Liver (tissue), 9 donors: Measurements from ENCODE around the gene FAM118A. TPM values are rescaled to one million over a fixed set of nuclear protein-coding genes. Genes with fewer than 3 reads are reported as not detected.

ENCODE experiments used
- DNase-seq: peaks from one replicate; pipeline ENCODE4 v3.0.0-alpha.2; 2017; ENCODE audit warnings: low spot score
- H3K27ac ChIP-seq, 2 donors: one replicate each; pipeline ENCODE4 v1.7.0; 2013; ENCODE audit warnings: inconsistent platforms in 2 of 2, low read length in 2 of 2, control low read depth in 1 of 2, low read depth in 1 of 2, mild to moderate bottlenecking in 1 of 2
- H3K27me3 ChIP-seq, 4 donors: one replicate each; pipeline versions ENCODE4 v1.6.1 to v1.7.0; 2013; ENCODE audit warnings: low read length in 3 of 4, inconsistent platforms in 1 of 4, mild to moderate bottlenecking in 1 of 4, moderate library complexity in 1 of 4; ENCODE audit not compliant: control insufficient read depth in 4 of 4, insufficient read depth in 4 of 4
- H3K36me3 ChIP-seq, 4 donors: one replicate each; pipeline versions ENCODE4 v1.6.1 to v1.7.0; 2013; ENCODE audit warnings: low read length in 3 of 4, mild to moderate bottlenecking in 3 of 4, low read depth in 1 of 4, moderate library complexity in 1 of 4; ENCODE audit not compliant: control insufficient read depth in 4 of 4, insufficient read depth in 3 of 4
- H3K4me1 ChIP-seq, 4 donors: one replicate each; pipeline versions ENCODE4 v1.6.1 to v1.7.0; 2013; ENCODE audit warnings: low read length in 3 of 4, mild to moderate bottlenecking in 3 of 4, moderate library complexity in 1 of 4; ENCODE audit not compliant: control insufficient read depth in 4 of 4, insufficient read depth in 4 of 4
- H3K4me3 ChIP-seq, 3 donors: one replicate each; pipeline versions ENCODE4 v1.6.1 to v1.7.0; 2013; ENCODE audit warnings: low read length in 3 of 3, control low read depth in 1 of 3, low read depth in 1 of 3, mild to moderate bottlenecking in 1 of 3
- H3K9ac ChIP-seq, 2 donors: one replicate each; pipeline ENCODE4 v1.7.0; 2013; ENCODE audit warnings: low read length in 2 of 2, mild to moderate bottlenecking in 2 of 2, moderate library complexity in 2 of 2, control low read depth in 1 of 2, low read depth in 1 of 2
- H3K9me3 ChIP-seq, 4 donors: one replicate each; pipeline versions ENCODE4 v1.6.1 to v1.7.0; 2013; ENCODE audit warnings: low read length in 3 of 4; ENCODE audit not compliant: control insufficient read depth in 4 of 4
- EGR1 ChIP-seq, 2 donors: IDR thresholded peaks; 2 replicates each; pipeline ENCODE4 v1.6.1; 2016 to 2018; ENCODE audit warnings: antibody characterized with exemption in 2 of 2, low read depth in 2 of 2
- FOXA1 ChIP-seq: IDR thresholded peaks from 2 replicates; pipeline ENCODE4 v1.6.1; 2016; ENCODE audit warnings: antibody characterized with exemption
- FOXA2 ChIP-seq: IDR thresholded peaks from 2 replicates; pipeline ENCODE4 v1.6.1; 2016; ENCODE audit warnings: antibody characterized with exemption
- GABPA ChIP-seq, 2 donors: IDR thresholded peaks in 1 of 2; conservative IDR thresholded peaks in 1 of 2; 2 replicates each; pipeline ENCODE4 v1.6.1; 2016; ENCODE audit warnings: antibody characterized with exemption in 2 of 2, mild to moderate bottlenecking in 1 of 2, moderate library complexity in 1 of 2
- HNF4A ChIP-seq, 2 donors: conservative IDR thresholded peaks; 2 replicates each; pipeline ENCODE4 v1.6.1; 2016; ENCODE audit warnings: antibody characterized with exemption in 2 of 2, mild to moderate bottlenecking in 2 of 2
- HNF4G ChIP-seq: IDR thresholded peaks from 2 replicates; pipeline ENCODE4 v1.6.1; 2016; ENCODE audit warnings: antibody characterized with exemption
- JUND ChIP-seq, 2 donors: IDR thresholded peaks; 2 replicates each; pipeline ENCODE4 v1.6.1; 2016; ENCODE audit warnings: antibody characterized with exemption in 2 of 2
- NR2F2 ChIP-seq: IDR thresholded peaks from 2 replicates; pipeline ENCODE4 v1.6.1; 2016; ENCODE audit warnings: antibody characterized with exemption
- RAD21 ChIP-seq, 2 donors: IDR thresholded peaks; 2 replicates each; pipeline ENCODE4 v1.6.1; 2016; ENCODE audit warnings: antibody characterized with exemption in 2 of 2, mild to moderate bottlenecking in 2 of 2
- RXRA ChIP-seq, 2 donors: IDR thresholded peaks; 2 replicates each; pipeline ENCODE4 v1.6.1; 2017 to 2018; ENCODE audit warnings: antibody characterized with exemption in 2 of 2, mild to moderate bottlenecking in 1 of 2
- SP1 ChIP-seq: IDR thresholded peaks from 2 replicates; pipeline ENCODE4 v1.6.1; 2018; ENCODE audit warnings: antibody characterized with exemption, mild to moderate bottlenecking
- TAF1 ChIP-seq: conservative IDR thresholded peaks from 2 replicates; pipeline ENCODE4 v1.6.1; 2016; ENCODE audit warnings: antibody characterized with exemption, mild to moderate bottlenecking
- YY1 ChIP-seq: IDR thresholded peaks from 2 replicates; pipeline ENCODE4 v1.6.1; 2016; ENCODE audit warnings: antibody characterized with exemption, mild to moderate bottlenecking
- WGBS: extraction: QIAGEN DNeasy Blood & Tissue Kit; methylation state at CpG from one replicate; pipeline ENCODE4 v1.1.7; 2013; 5-methylcytosine and 5-hydroxymethylcytosine counted together
- polyA plus RNA-seq, 2 donors: library from polyadenylated mRNA; stranded (reverse) in 1 of 2; unstranded in 1 of 2; fragments of 200-250 nt in 1 of 2; fragments of >200 nt in 1 of 2; fragmentation: Nextera tagmentation in 1 of 2; extraction: Ambion mirVana in 1 of 2; gene quantifications; one replicate each; pipeline versions ENCODE4 v1.2.1 to v1.2.3, GENCODE V29; 2013 to 2015
- total RNA-seq, 2 donors: library from RNA; depleted of rRNA; stranded (reverse); fragments of >200 nt; gene quantifications; one replicate each; pipeline ENCODE4 v1.2.3, GENCODE V29; 2014
- TF ChIP-seq, protein P1 (sequence below): IDR thresholded peaks from 2 replicates; pipeline ENCODE4 v1.6.1; 2016; ENCODE audit warnings: antibody characterized with exemption
- TF ChIP-seq, protein P2 (sequence below): IDR thresholded peaks from 2 replicates; pipeline ENCODE4 v1.6.1; 2016; ENCODE audit warnings: antibody characterized with exemption
- TF ChIP-seq, protein P3 (sequence below): IDR thresholded peaks from 2 replicates; pipeline ENCODE4 v1.6.1; 2016; ENCODE audit warnings: antibody characterized with exemption, mild to moderate bottlenecking
- TF ChIP-seq, protein P4 (sequence below): fragments of 150-350 bp; IDR thresholded peaks from 2 replicates; pipeline ENCODE4 v1.5.1; 2017; ENCODE audit warnings: improper control_type of control experiment, low read depth, low read length; ENCODE audit not compliant: missing input control
- TF ChIP-seq, protein P5 (sequence below): IDR thresholded peaks from 2 replicates; pipeline ENCODE4 v1.6.1; 2016; ENCODE audit warnings: antibody characterized with exemption
- donor health status: healthy.
- donor health status: healthy.
- donor health status: healthy.
- donor health status: healthy.
- donor health status: healthy.

Gene FAM118A
- total and polyA plus RNA-seq, 4 donors, result 4.7 to 36.0 (median 5.6) TPM

DNA sequence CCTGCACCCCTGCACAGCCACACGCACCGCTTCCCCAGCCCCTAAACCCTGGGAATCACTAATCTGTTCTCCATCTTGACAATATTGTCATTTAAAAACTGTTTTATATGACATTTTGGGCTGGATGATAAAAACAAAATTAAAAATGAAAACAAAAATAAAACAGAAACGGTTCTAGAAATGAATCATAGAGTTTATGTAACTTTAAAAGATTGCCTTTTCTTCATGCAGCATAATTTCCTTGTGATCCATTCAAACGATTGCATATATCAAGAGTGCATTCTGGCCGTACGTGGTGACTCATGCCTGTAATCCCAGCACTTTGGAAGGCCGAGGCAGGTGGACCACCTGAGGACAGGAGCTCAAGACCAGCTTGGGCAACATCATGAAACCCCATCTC lies 6.6 kb upstream of the FAM118A start:
- no peak for DNase-seq
- H3K27ac ChIP-seq, result no peak overlapping the region
- H3K36me3 ChIP-seq, result no peaks in the 10 kb centered on the region
- 79% methylated on average over 7 of the region's 7 CpGs for WGBS
- no peaks in the 10 kb centered on the region for H3K4me1 ChIP-seq
- no peak overlapping the region for H3K9ac ChIP-seq
- H3K4me3 ChIP-seq, result no peak overlapping the region
- no peaks in the 10 kb centered on the region for H3K9me3 ChIP-seq
- no peaks in the 10 kb centered on the region for H3K27me3 ChIP-seq
- TF ChIP-seq HNF4A (conservative IDR thresholded peaks at IDR 0.05) (no peak), GABPA (IDR thresholded peaks at IDR 0.05 in 1 of 2, conservative IDR thresholded peaks at IDR 0.05 in 1 of 2) (no peak), NR2F2 (no peak), RXRA (IDR thresholded peaks at IDR 0.05) (no peak), FOXA1 (no peak), SP1 (no peak), EGR1 (IDR thresholded peaks at IDR 0.05; ENCODE audit: low read depth in 2 of 2) (no peak), YY1 (no peak), JUND (IDR thresholded peaks at IDR 0.05) (no peak), FOXA2 (no peak), RAD21 (IDR thresholded peaks at IDR 0.05) (no peak), HNF4G (no peak), TAF1 (no peak)
- TF ChIP-seq, protein P1, sequence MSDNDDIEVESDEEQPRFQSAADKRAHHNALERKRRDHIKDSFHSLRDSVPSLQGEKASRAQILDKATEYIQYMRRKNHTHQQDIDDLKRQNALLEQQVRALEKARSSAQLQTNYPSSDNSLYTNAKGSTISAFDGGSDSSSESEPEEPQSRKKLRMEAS, result no peak
- TF ChIP-seq, protein P2, sequence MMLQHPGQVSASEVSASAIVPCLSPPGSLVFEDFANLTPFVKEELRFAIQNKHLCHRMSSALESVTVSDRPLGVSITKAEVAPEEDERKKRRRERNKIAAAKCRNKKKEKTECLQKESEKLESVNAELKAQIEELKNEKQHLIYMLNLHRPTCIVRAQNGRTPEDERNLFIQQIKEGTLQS, result no peak
- TF ChIP-seq, protein P3, sequence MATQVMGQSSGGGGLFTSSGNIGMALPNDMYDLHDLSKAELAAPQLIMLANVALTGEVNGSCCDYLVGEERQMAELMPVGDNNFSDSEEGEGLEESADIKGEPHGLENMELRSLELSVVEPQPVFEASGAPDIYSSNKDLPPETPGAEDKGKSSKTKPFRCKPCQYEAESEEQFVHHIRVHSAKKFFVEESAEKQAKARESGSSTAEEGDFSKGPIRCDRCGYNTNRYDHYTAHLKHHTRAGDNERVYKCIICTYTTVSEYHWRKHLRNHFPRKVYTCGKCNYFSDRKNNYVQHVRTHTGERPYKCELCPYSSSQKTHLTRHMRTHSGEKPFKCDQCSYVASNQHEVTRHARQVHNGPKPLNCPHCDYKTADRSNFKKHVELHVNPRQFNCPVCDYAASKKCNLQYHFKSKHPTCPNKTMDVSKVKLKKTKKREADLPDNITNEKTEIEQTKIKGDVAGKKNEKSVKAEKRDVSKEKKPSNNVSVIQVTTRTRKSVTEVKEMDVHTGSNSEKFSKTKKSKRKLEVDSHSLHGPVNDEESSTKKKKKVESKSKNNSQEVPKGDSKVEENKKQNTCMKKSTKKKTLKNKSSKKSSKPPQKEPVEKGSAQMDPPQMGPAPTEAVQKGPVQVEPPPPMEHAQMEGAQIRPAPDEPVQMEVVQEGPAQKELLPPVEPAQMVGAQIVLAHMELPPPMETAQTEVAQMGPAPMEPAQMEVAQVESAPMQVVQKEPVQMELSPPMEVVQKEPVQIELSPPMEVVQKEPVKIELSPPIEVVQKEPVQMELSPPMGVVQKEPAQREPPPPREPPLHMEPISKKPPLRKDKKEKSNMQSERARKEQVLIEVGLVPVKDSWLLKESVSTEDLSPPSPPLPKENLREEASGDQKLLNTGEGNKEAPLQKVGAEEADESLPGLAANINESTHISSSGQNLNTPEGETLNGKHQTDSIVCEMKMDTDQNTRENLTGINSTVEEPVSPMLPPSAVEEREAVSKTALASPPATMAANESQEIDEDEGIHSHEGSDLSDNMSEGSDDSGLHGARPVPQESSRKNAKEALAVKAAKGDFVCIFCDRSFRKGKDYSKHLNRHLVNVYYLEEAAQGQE, result no peak
- TF ChIP-seq, protein P4, sequence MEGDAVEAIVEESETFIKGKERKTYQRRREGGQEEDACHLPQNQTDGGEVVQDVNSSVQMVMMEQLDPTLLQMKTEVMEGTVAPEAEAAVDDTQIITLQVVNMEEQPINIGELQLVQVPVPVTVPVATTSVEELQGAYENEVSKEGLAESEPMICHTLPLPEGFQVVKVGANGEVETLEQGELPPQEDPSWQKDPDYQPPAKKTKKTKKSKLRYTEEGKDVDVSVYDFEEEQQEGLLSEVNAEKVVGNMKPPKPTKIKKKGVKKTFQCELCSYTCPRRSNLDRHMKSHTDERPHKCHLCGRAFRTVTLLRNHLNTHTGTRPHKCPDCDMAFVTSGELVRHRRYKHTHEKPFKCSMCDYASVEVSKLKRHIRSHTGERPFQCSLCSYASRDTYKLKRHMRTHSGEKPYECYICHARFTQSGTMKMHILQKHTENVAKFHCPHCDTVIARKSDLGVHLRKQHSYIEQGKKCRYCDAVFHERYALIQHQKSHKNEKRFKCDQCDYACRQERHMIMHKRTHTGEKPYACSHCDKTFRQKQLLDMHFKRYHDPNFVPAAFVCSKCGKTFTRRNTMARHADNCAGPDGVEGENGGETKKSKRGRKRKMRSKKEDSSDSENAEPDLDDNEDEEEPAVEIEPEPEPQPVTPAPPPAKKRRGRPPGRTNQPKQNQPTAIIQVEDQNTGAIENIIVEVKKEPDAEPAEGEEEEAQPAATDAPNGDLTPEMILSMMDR, result no peak
- TF ChIP-seq, protein P5, sequence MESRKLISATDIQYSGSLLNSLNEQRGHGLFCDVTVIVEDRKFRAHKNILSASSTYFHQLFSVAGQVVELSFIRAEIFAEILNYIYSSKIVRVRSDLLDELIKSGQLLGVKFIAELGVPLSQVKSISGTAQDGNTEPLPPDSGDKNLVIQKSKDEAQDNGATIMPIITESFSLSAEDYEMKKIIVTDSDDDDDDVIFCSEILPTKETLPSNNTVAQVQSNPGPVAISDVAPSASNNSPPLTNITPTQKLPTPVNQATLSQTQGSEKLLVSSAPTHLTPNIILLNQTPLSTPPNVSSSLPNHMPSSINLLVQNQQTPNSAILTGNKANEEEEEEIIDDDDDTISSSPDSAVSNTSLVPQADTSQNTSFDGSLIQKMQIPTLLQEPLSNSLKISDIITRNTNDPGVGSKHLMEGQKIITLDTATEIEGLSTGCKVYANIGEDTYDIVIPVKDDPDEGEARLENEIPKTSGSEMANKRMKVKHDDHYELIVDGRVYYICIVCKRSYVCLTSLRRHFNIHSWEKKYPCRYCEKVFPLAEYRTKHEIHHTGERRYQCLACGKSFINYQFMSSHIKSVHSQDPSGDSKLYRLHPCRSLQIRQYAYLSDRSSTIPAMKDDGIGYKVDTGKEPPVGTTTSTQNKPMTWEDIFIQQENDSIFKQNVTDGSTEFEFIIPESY, result no peak
